GM12874 (cell line): ENCODE results near the gene PCCA.
A peak's percentile ranks its signal among the peaks of the same experiment; 100 is the strongest.

Source experiments
- CTCF ChIP-seq: IDR thresholded peaks from 2 replicates; pipeline ENCODE4 v1.5.1; 2011; ENCODE audit warnings: low read depth, mild to moderate bottlenecking, control low read depth, low read length, moderate library complexity; ENCODE audit not compliant: insufficient read depth

PCCA gene

GRCh38 chr13:100542826-100543156, 453.9 kb downstream of the PCCA start:
- TF ChIP-seq CTCF: peak; percentile 42

GRCh38 chr13:100543872-100544602, 455.1 kb downstream of the PCCA start:
- TF ChIP-seq CTCF: no peak

- TF ChIP-seq CTCF: no peak
Measured at GRCh38 chr13:100544866-100545683, 456.2 kb downstream of the PCCA start.

GRCh38 chr13:100545684-100546061, 456.8 kb downstream of the PCCA start:
- TF ChIP-seq CTCF: no peak

- no peak for TF ChIP-seq CTCF
Measured at GRCh38 chr13:100546713-100547405, 458.0 kb downstream of the PCCA start.

- TF ChIP-seq CTCF: no peak
Measured at GRCh38 chr13:100547791-100548201, 458.9 kb downstream of the PCCA start.

- TF ChIP-seq CTCF: no peak
Measured at GRCh38 chr13:100549316-100549715, 460.4 kb downstream of the PCCA start.
